ENCODE results near the gene LDB3.

DNA sequence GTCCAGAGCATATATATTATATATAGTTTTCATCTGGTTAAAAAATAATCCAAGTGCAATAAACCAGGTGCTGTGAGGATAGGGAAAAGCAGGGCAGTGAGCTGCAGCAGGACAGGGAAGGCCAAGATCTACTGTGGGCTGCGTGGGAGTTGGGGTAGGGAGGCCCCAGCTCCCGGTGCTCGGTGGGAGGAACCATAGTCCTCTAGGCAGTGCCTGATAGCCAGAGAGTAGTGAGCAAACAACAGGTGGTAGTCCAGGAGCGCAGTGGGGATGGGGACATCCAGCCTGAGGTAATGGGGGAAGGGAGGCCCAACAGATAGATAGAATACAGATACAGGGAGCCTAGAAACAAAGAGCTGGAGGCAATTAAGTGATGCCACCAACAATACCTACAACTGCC lies 84.0 kb downstream of the LDB3 start:
- TF ChIP-seq, protein P1, sequence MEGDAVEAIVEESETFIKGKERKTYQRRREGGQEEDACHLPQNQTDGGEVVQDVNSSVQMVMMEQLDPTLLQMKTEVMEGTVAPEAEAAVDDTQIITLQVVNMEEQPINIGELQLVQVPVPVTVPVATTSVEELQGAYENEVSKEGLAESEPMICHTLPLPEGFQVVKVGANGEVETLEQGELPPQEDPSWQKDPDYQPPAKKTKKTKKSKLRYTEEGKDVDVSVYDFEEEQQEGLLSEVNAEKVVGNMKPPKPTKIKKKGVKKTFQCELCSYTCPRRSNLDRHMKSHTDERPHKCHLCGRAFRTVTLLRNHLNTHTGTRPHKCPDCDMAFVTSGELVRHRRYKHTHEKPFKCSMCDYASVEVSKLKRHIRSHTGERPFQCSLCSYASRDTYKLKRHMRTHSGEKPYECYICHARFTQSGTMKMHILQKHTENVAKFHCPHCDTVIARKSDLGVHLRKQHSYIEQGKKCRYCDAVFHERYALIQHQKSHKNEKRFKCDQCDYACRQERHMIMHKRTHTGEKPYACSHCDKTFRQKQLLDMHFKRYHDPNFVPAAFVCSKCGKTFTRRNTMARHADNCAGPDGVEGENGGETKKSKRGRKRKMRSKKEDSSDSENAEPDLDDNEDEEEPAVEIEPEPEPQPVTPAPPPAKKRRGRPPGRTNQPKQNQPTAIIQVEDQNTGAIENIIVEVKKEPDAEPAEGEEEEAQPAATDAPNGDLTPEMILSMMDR (conservative IDR thresholded peaks at IDR 0.05), result no peak
- TF ChIP-seq EZH2 (IDR thresholded peaks at IDR 0.05; ENCODE audit: low read depth), result no peak
